SK-N-SH treated with all-trans-retinoic acid at 6 μM for 48 hours (cell line): Measurements from ENCODE around the gene SMIM22.

ENCODE experiments used
- ATAC-seq: fragments of 200-7000 bp; cut with Tn5 transposase; 3 replicates; pipeline ENCODE4 v1.9.1; 2020; ENCODE audit warnings: mild to moderate bottlenecking, moderate library complexity
- BACH2 ChIP-seq: fragments of 250-450 bp; sonication (Bioruptor Pico); IDR thresholded peaks from 2 replicates; pipeline ENCODE4 v1.9.0; 2021; ENCODE audit warnings: mild to moderate bottlenecking, borderline replicate concordance
- CREB5 ChIP-seq: fragments of 250-450 bp; sonication (Bioruptor Pico); IDR thresholded peaks from 2 replicates; pipeline ENCODE4 v1.5.1; 2020; ENCODE audit warnings: low read depth, mild to moderate bottlenecking, moderate library complexity
- CSDC2 ChIP-seq: fragments of 250-450 bp; sonication (Bioruptor Pico); IDR thresholded peaks from 2 replicates; pipeline ENCODE4 v1.5.0; 2020; ENCODE audit warnings: mild to moderate bottlenecking, moderate library complexity
- CSRNP3 ChIP-seq: fragments of 250-450 bp; sonication (Bioruptor Pico); IDR thresholded peaks from 2 replicates; pipeline ENCODE4 v1.5.1; 2021; ENCODE audit warnings: mild to moderate bottlenecking, moderate library complexity
- ESRRG ChIP-seq: fragments of 250-450 bp; sonication (Bioruptor Pico); IDR thresholded peaks from 2 replicates; pipeline ENCODE4 v1.6.1; 2021; ENCODE audit warnings: mild to moderate bottlenecking
- GLIS3 ChIP-seq: fragments of 250-450 bp; sonication (Bioruptor Pico); IDR thresholded peaks from 2 replicates; pipeline ENCODE4 v1.5.0; 2020; ENCODE audit warnings: mild to moderate bottlenecking, moderate library complexity
- ISL1 ChIP-seq: fragments of 250-450 bp; sonication (Bioruptor Pico); IDR thresholded peaks from 2 replicates; pipeline ENCODE4 v2.1.2; 2022; ENCODE audit warnings: mild to moderate bottlenecking, moderate library complexity
- OSR1 ChIP-seq: fragments of 250-450 bp; sonication (Bioruptor Pico); IDR thresholded peaks from 2 replicates; pipeline ENCODE4 v1.8.0; 2022; ENCODE audit warnings: moderate library complexity, mild to moderate bottlenecking, inconsistent platforms
- PATZ1 ChIP-seq: fragments of 250-450 bp; sonication (Bioruptor Pico); IDR thresholded peaks from 2 replicates; pipeline ENCODE4 v1.8.0; 2020; ENCODE audit warnings: mild to moderate bottlenecking, moderate library complexity, borderline replicate concordance
- PPARA ChIP-seq: fragments of 250-450 bp; sonication (Bioruptor Pico); IDR thresholded peaks from 2 replicates; pipeline ENCODE4 v1.5.0; 2020; ENCODE audit warnings: mild to moderate bottlenecking, borderline replicate concordance
- RARB ChIP-seq: fragments of 250-450 bp; sonication (Bioruptor Pico); IDR thresholded peaks from 2 replicates; pipeline ENCODE4 v1.8.0; 2021; ENCODE audit warnings: mild to moderate bottlenecking, moderate library complexity
- TCF4 ChIP-seq: fragments of 250-450 bp; sonication (Bioruptor Pico); IDR thresholded peaks from 2 replicates; pipeline ENCODE4 v1.8.0; 2021; ENCODE audit warnings: mild to moderate bottlenecking, moderate library complexity, borderline replicate concordance
- TOX ChIP-seq: fragments of 250-450 bp; sonication (Bioruptor Pico); IDR thresholded peaks from 2 replicates; pipeline ENCODE4 v1.8.0; 2021; ENCODE audit warnings: mild to moderate bottlenecking, moderate library complexity, borderline replicate concordance
- ZC3H10 ChIP-seq: fragments of 250-450 bp; sonication (Bioruptor Pico); IDR thresholded peaks from 2 replicates; pipeline ENCODE4 v1.5.1; 2021; ENCODE audit warnings: mild to moderate bottlenecking, moderate library complexity
- ZFP3 ChIP-seq: fragments of 250-450 bp; sonication (Bioruptor Pico); IDR thresholded peaks from 2 replicates; pipeline ENCODE4 v1.5.0; 2020; ENCODE audit warnings: mild to moderate bottlenecking, moderate library complexity
- ZFP30 ChIP-seq: fragments of 450-650 bp; formaldehyde crosslinking; IDR thresholded peaks from 2 replicates; pipeline ENCODE4 v1.5.0; 2022; ENCODE audit warnings: mild to moderate bottlenecking, moderate library complexity
- ZNF565 ChIP-seq: fragments of 450-650 bp; formaldehyde crosslinking; conservative IDR thresholded peaks from 2 replicates; pipeline ENCODE4 v1.5.0; 2020; ENCODE audit warnings: low read depth, mild to moderate bottlenecking, moderate library complexity
- ZNF70 ChIP-seq: fragments of 450-650 bp; formaldehyde crosslinking; IDR thresholded peaks from 2 replicates; pipeline ENCODE4 v1.5.0; 2020; ENCODE audit warnings: mild to moderate bottlenecking, moderate library complexity
- ZNF8 ChIP-seq: fragments of 450-650 bp; formaldehyde crosslinking; IDR thresholded peaks from 2 replicates; pipeline ENCODE4 v1.5.0; 2020; ENCODE audit warnings: mild to moderate bottlenecking, moderate library complexity

Gene SMIM22

GRCh38 chr16:4836727-4837126 lies 41.6 kb downstream of the SMIM22 start:
- no peak for ATAC-seq
- TF ChIP-seq PPARA (CRISPR knock-in tag) (no peak), ESRRG (CRISPR knock-in tag) (no peak), TOX (no peak)

- TF ChIP-seq ZC3H10 (CRISPR knock-in tag) (no peak), ZFP3 (CRISPR knock-in tag) (no peak), GLIS3 (CRISPR knock-in tag) (no peak), TOX (no peak), OSR1 (CRISPR knock-in tag) (no peak), BACH2 (CRISPR knock-in tag) (no peak), CSRNP3 (no peak), ZNF70 (CRISPR knock-in tag) (no peak), PPARA (CRISPR knock-in tag) (no peak), CSDC2 (CRISPR knock-in tag) (no peak), TCF4 (CRISPR knock-in tag) (no peak), ESRRG (CRISPR knock-in tag) (no peak), ZNF565 (CRISPR knock-in tag) (no peak), ZFP30 (no peak), CREB5 (CRISPR knock-in tag) (no peak), RARB (no peak), PATZ1 (CRISPR knock-in tag) (no peak)
- ATAC-seq, result no peak
These were observed 42.7 kb downstream of the SMIM22 start for GRCh38 chr16:4837733-4838501.

GRCh38 chr16:4839942-4840341 lies 44.8 kb downstream of the SMIM22 start:
- no peak for ATAC-seq

More at GRCh38 chr16:4839942-4840341, 44.8 kb downstream of the SMIM22 start:
- no peak for TF ChIP-seq ZNF70 (CRISPR knock-in tag)
- TF ChIP-seq PPARA (CRISPR knock-in tag), result no peak
- no peak for TF ChIP-seq TOX
- TF ChIP-seq ZNF8, result no peak
- no peak for TF ChIP-seq ISL1 (CRISPR knock-in tag)
- no peak for TF ChIP-seq ZNF565 (CRISPR knock-in tag)
- TF ChIP-seq RARB, result no peak
- no peak for TF ChIP-seq CSDC2 (CRISPR knock-in tag)
- no peak for TF ChIP-seq ESRRG (CRISPR knock-in tag)
- TF ChIP-seq CSRNP3, result no peak
- TF ChIP-seq CREB5 (CRISPR knock-in tag), result no peak
- no peak for TF ChIP-seq GLIS3 (CRISPR knock-in tag)
